ENCODE data around the gene GRIK5.

DNA sequence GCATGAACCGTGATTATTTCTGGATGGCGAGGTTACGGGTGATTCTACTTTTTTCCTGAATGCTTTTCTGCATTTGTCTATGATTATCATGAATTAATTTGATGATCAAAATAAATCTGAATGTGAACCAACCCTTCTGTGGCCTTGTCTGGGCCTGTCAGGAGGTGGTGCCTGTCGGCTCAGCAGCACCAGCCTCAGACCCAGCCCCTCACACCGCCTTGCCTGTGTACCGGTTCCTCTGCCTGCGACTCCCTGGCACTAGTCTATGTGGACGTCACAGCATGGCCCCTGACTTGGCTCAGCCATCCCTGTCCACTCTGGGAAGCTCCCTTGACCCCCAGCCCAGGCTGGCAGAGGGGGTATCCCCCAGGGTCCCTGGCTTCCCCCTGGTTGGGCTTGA is 95.4 kb downstream of the GRIK5 start:
- TF ChIP-seq CTCF (IDR thresholded peaks at IDR 0.05; ENCODE audit: poor library complexity, severe bottlenecking): no peak
- TF ChIP-seq POLR2AphosphoS5 (IDR thresholded peaks at IDR 0.05): no peak
- TF ChIP-seq RAD21 (conservative IDR thresholded peaks at IDR 0.05): no peak
- TF ChIP-seq EZH2 (IDR thresholded peaks at IDR 0.05; ENCODE audit: borderline replicate concordance, insufficient read depth, low read length, poor library complexity, severe bottlenecking): no peak
- TF ChIP-seq MXI1 (conservative IDR thresholded peaks at IDR 0.05; ENCODE audit: poor library complexity, severe bottlenecking): no peak
- TF ChIP-seq, protein P1, sequence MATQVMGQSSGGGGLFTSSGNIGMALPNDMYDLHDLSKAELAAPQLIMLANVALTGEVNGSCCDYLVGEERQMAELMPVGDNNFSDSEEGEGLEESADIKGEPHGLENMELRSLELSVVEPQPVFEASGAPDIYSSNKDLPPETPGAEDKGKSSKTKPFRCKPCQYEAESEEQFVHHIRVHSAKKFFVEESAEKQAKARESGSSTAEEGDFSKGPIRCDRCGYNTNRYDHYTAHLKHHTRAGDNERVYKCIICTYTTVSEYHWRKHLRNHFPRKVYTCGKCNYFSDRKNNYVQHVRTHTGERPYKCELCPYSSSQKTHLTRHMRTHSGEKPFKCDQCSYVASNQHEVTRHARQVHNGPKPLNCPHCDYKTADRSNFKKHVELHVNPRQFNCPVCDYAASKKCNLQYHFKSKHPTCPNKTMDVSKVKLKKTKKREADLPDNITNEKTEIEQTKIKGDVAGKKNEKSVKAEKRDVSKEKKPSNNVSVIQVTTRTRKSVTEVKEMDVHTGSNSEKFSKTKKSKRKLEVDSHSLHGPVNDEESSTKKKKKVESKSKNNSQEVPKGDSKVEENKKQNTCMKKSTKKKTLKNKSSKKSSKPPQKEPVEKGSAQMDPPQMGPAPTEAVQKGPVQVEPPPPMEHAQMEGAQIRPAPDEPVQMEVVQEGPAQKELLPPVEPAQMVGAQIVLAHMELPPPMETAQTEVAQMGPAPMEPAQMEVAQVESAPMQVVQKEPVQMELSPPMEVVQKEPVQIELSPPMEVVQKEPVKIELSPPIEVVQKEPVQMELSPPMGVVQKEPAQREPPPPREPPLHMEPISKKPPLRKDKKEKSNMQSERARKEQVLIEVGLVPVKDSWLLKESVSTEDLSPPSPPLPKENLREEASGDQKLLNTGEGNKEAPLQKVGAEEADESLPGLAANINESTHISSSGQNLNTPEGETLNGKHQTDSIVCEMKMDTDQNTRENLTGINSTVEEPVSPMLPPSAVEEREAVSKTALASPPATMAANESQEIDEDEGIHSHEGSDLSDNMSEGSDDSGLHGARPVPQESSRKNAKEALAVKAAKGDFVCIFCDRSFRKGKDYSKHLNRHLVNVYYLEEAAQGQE (IDR thresholded peaks at IDR 0.05; ENCODE audit: borderline replicate concordance): no peak
- TF ChIP-seq EP300 (conservative IDR thresholded peaks at IDR 0.05; ENCODE audit: poor library complexity, severe bottlenecking): no peak
